ENCODE data around the gene IAPP.

DNA sequence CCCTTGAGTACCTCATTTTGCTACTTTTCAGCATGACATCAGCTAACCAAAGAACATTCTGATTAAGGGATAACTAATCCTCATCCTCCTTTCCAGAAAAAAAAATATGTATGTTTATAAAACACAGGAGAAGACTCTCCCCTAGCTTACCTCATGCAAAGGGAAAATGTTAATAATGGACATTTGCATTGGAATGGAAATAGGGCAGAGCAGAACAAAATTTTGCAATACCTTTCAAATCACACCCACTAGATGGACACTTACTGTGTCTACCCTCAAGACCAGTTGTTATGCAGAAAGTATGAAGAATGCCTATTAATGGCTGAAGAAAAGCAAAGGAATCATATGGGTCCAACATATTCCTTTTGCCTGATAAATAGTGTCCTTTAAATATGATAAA is 29.1 kb upstream of the IAPP start:
- TF ChIP-seq ZFP1 (CRISPR knock-in tag; IDR thresholded peaks at IDR 0.05) = no peak
- no peak for TF ChIP-seq TFE3 (CRISPR knock-in tag; IDR thresholded peaks at IDR 0.05)
- TF ChIP-seq C11orf30 (IDR thresholded peaks at IDR 0.05; ENCODE audit: low read depth) = no peak
